GM12801 (cell line): ENCODE results near the gene AMMECR1.

ENCODE experiments used
- TF ChIP-seq, protein P1 (sequence below): IDR thresholded peaks from one replicate; pipeline ENCODE4 v1.5.1; 2011; ENCODE audit warnings: control low read depth; ENCODE audit not compliant: insufficient read length; ENCODE audit errors: extremely low read depth

Gene AMMECR1

DNA sequence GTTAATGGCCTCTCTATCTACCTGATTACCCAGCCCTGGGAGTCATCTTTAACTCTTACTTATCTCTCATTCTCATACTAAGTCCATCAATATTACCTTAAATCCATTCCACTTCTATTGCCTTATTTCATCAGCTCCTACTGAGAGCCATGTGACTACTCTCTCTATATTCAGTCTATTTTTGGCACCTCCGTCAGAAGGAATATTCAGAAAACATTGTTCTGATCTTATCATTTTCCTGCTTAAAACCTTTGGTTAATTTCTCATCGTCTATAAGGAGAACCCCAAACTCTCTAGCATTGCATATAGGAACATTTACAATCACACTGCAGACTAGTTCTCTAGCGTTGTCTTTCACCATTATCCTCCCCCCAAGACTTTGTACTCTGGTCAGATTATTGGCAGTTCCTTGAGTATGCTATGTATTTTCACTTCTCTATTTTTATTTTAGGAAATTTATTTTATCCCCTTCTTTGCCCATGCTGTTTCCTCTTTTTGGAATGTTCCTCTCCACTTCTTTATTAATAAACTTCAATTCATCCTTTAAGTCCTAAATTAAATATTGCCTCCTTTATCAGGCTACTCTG is 13.7 kb upstream of the AMMECR1 start:
- TF ChIP-seq, protein P1, sequence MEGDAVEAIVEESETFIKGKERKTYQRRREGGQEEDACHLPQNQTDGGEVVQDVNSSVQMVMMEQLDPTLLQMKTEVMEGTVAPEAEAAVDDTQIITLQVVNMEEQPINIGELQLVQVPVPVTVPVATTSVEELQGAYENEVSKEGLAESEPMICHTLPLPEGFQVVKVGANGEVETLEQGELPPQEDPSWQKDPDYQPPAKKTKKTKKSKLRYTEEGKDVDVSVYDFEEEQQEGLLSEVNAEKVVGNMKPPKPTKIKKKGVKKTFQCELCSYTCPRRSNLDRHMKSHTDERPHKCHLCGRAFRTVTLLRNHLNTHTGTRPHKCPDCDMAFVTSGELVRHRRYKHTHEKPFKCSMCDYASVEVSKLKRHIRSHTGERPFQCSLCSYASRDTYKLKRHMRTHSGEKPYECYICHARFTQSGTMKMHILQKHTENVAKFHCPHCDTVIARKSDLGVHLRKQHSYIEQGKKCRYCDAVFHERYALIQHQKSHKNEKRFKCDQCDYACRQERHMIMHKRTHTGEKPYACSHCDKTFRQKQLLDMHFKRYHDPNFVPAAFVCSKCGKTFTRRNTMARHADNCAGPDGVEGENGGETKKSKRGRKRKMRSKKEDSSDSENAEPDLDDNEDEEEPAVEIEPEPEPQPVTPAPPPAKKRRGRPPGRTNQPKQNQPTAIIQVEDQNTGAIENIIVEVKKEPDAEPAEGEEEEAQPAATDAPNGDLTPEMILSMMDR, result no peak

DNA sequence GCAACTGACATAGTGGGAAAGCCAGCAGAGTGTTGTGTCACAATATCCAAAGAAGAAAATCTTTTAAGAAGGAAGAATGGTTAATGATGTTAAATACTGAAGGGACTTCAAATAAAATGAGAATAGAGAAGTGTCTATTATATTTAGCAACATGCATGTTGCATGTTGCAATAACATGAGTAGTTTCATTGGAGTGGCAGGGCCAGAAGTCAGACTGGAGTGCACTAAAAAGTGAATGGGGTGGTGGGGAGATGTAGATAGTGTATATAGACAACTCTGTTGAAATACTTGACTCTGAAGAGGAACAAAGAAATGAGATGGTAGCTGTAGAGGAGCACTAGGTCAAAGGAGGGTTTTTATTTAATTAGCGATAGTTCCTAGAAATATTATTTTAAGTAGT is 9.5 kb upstream of the AMMECR1 start:
- TF ChIP-seq, protein P1, result no peak

DNA sequence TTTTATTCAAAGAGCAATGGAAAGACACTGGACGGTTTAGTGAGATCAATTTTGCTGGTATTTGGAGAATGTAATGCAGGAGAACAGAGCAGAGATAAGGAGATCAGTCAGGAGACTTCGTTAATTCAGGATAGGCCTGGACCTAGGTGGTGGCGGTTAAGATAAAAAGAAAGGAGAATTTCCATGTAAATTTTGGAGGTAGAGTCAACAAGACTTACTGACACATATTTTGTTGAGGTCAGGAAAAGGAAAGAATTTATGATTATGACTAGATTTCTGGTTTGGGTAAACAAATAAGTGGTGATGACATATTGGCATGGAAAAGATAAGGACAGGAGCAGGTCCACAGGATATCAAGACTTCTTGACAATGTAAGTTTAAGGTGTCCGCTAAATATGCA is 8.8 kb upstream of the AMMECR1 start:
- TF ChIP-seq, protein P1, result no peak

DNA sequence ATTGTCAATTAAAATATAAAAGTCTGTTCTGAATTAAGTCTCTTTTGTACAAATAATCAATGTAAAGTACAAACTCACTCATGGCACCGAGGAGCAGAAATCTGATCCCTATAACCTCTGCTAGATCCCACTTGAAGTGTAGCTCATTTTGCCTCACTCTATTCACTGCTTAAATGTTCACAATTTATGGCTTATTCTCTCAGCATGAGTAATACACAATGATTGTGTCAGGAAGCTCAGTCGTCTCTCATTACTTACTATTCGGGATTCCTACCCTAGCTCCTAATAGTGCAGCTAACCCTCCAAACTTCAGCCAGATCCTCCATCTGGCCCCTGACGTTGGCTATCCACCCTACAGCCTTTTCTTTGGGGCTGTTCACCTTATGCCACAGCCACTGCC is 4.7 kb upstream of the AMMECR1 start:
- TF ChIP-seq, protein P1, result no peak

DNA sequence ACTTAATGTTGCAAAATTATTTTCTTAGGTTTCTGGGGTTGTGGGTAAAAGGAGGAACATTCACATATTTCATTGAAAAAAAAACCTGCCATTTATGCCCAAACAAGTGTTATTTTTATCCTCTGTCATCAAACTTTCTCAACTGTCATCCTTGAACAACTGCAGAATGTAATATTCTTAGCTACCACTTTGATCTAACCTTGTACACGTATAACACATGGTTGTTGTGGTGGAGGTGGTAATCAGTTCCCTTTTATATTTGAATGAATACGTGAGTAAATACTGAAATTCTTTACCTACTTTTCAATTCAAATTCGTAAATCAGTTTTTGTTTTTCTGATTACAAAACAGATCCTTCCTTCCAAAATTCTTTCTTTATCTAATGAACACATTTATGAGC is 3.8 kb upstream of the AMMECR1 start:
- TF ChIP-seq, protein P1, result no peak

DNA sequence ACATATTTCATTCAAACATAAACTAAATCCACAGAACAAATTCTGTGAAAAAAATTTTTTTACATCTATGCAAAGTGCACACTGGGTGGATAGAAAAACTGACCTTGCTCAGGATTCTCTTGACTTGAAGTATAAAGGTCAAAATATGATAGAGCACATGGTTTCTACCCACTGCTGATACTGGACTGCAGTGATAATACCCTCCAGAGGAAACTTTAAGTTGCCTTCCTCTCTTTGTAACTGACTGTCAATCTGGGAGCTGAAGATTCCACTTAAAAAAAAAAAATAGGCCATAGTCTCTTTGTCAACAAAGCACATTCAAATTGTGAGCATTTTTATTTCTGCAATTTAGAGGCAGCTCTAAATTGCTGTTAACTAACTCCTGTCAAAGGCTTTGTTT is 3.2 kb upstream of the AMMECR1 start:
- TF ChIP-seq, protein P1, result no peak

DNA sequence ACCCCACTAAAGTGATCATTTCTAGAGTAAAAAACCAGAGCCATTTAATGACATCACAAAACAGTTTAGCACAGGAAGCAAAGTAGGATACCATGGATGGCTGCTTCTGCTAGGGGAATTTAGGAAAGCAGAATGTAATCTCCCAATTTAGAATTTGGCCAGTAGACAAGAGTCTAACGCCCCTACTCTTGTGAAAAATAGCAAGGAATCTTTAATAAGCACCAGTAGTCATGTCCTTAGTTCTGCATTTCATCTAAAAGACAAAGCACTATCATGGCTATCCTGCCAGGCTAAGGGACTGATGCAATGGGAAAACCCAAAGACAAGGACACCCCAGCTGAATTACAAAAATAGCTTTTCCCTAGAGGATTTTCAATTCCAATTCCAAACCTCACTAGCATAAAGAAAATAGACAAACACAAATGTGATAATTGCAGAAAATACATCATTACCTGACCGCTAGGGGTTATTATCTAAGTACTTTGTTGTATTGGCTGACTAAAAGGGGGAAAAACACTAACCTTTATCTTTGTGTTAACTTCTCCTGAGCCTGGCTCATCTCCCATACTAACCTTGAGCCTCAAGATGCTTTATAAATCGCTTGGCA is 2.6 kb upstream of the AMMECR1 start:
- TF ChIP-seq, protein P1, result no peak
